GM18868 (cell line): Measurements from ENCODE around the gene RPRML.
"Not testable (repeated sequence)": the region's sequence is repeated elsewhere in the genome, so short reads cannot be mapped to it uniquely, and the experiment has no call there.

ENCODE experiments used
- ATAC-seq: cut with Tn5 transposase; IDR thresholded peaks from one replicate; pipeline ENCODE4 v1.9.1; 2021; ENCODE audit warnings: mild to moderate bottlenecking, moderate library complexity; ENCODE audit not compliant: unreplicated experiment

Gene RPRML

GRCh38 chr17:46979147-46979863 is at the start of gene RPRML:
TSS of gene RPRML (minus strand) at chr17:46979253. CDS start at chr17:46979007, 246 bp downstream.
- ATAC-seq, result no peak

GRCh38 chr17:47016966-47017365 is 37.9 kb upstream of the RPRML start:
- ATAC-seq, result not testable (repeated sequence)

- ATAC-seq, result no peak
Observed at GRCh38 chr17:47013341-47013740, 34.3 kb upstream of the RPRML start.

DNA sequence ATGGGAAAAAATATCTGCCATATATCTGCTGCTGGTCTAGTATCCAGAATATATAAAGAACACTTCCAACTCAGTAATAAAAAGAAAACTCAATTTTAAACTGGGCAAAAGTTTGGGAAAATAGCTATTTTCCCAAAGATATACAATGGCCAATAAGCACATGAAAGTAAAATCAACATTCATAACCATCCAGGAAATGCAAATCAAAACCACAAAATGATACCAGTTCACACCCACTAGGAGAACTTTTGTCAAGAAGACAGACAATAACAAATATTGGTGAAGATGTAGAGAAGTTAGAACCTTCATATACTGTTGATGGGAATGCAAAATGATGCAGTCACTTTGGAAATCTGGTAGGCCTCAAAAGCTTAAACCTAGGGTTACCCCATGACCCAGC is 33.4 kb upstream of the RPRML start:
- no peak for ATAC-seq

DNA sequence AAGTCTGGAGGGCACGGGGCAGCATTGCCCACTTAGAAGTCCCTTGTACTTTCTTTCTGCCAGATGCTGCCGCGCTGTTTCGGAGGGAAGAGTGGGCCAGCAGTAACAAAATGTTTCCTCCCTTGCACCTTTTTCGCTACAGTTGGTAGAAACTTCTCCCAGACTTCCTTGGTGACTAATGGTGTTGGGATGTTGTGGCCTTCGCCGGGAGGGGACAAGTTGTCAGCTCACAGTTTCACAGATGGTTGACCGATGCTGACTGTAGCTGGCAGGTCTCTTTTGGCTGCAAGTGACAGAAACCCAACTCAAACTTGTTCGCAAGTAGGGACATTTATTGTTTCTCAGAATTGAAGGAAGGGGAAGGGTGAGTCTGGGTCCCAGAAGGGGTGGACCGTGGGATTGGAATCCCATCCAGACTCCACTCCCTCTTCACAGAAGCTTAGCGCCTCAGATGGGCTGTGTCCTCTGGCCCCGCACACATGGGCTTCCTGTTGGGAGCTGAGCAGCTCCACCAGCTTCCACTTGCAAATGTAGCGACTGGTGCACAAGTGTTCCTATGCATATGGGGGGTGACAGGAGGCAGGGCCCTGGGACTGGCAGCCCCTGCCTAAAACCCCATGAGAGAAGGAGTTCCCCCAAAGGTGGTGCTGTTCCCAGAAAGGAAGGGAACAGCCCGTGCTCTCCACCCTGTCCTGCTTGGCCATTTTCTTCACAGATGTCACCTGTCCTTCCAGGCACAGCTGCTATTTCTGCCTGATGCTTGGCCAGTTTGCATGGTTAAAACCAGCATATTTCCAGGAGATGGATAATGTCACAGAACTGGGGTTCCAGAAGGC is 30.9 kb upstream of the RPRML start:
- no peak for ATAC-seq

DNA sequence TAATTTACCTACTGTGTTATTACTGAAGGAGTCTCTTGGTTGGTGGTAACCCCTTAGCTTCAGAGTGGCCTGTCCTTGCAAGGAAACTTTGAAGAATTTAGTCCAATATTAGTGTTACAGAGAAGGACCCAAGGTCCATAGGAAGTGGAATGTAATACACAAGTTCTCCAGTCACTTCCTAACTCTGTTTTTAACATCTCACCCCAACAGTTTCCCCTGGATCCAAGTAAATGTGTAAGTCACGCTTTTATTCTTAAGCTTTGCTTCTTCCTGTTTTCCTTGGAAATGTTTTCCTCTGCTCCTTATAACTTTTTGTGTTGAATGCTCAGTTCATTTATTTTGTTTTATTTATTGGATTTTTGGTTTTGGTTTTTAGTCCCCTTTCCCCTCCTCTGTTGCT is 25.9 kb upstream of the RPRML start:
- ATAC-seq, result no peak

- not testable (repeated sequence) for ATAC-seq
Observed at GRCh38 chr17:47003864-47004263, 24.8 kb upstream of the RPRML start.

DNA sequence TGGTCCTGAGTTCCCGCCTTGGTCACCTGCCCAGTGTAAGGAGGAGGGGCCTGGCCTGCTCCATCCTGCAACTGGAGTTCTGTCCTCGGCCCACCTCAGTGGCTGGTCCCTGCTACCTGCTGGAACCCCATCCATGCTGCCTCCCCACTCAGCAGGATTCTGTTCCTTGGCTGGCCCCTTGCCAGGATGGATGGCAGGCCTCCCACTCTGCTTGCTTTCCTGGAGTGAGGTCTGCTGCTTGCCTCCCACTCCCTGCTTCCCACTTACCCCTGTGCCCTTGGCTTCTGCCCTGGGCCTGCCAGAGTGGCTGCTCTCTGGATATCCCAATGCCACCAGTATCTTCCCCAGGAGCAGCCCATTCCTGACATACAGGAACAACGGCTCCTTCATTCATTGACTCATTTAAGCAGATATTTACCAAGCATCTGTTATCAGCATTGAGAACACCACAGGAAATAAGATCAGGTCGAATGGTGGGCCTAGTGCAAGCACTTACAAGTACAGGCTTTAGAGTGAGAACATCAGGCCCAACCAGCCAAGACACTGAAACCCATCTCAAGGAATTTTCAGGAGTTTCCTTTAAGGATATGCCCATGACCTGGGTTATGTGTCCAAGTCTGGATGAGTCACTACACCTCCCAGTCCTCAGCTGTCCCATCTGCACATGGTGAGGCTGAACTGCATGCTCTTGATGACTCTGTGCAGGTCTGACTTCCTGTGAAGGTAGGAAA is 17.0 kb upstream of the RPRML start:
- ATAC-seq, result no peak

DNA sequence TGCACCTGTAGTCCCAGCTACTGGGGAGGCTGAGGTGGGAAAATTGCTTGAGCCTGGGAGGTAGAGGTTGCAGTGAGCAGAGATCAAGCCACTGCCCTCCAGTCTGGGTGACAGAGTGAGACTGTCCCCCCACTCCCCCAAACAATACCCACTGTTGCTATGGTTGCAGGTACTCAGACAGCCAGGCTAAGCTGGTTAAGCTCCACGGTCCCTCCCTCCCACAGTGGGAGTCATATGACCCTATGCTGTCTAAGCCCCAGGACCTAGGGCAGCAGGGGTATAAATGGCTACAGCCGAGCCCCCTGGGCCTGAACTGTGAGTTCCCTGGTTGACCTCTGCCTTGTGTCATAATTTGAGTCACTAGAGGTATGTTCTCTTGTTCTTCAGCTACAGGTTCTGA is 15.9 kb upstream of the RPRML start:
- no peak for ATAC-seq

DNA sequence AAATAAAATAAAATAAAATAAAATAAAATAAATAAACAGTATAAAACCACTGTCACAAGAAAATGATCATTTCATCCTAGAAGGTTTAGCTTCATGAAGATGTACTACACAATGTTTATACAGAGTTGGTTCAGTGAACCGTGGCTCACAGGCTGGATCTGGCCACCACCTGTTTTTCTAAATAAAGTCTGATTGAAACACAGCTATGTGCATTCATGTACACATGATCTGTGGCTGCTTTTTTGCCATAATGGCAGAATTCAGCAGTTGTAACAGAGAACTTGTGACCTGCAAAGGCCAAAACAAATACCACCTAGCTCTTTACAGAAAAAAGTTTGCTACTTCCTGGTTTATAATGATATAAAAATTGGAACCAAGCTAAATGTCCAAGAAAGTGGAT is 12.6 kb upstream of the RPRML start:
- no peak for ATAC-seq

GRCh38 chr17:46989637-46990431 is 10.8 kb upstream of the RPRML start:
- ATAC-seq, result no peak

DNA sequence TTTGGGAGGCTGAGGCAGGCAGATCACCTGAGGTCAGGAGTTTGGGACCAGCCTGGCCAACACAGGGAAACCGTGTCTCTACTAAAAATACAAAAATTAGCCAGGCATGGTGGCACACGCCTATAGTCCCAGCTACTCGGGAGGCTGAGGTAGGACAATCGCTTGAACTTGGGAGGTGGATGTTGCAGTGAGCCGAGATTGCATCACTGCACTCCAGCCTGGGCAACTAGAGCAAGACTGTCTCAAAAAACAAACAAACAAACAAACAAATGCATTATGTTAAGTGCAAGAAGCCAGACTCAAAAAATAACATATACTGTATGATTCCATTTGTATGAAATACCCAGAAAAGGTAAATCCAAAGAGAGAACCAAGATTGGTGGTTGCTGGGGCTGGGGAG is 8.9 kb upstream of the RPRML start:
- ATAC-seq, result not testable (repeated sequence)

GRCh38 chr17:46986366-46986765 is 7.3 kb upstream of the RPRML start:
- no peak for ATAC-seq

DNA sequence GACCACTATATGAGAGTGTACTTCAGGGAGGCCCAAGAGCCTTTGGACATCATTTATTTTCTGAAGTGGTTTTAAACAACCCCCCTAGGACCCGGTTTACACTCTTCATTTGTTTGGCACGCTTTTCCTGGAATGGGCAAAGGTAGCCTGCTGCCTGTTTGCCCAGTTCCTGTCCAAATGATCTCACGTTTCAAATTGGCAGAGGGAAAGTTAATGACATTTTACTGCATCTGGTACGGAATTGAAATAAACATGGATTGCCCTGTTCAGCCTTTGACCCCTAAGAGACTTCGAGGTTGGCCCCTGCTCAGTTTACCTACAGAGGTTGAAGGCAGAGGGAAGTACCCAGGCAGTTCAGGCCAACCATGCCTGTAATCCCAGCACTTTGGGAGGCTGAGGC is 5.8 kb upstream of the RPRML start:
- ATAC-seq, result no peak

DNA sequence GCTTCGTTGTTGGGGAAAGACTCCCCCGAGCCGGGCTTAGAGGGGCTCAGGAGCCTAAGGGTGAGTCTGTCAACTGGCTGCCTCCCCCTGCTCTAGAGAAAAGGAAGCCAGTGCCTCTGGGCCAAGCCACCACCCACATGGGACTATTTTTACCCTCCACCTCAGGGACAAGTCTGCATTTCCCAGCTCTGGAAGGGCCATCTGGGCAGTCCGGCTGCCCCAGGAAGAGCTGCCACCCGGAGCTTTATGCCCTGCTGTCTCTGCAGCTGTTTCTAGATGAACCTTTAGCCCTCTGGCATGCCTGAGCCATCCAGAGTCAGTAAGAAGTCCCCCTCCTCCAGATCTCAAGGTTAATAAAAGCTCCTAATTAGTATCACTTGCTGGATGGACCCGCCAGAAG is 5.3 kb upstream of the RPRML start:
- no peak for ATAC-seq

DNA sequence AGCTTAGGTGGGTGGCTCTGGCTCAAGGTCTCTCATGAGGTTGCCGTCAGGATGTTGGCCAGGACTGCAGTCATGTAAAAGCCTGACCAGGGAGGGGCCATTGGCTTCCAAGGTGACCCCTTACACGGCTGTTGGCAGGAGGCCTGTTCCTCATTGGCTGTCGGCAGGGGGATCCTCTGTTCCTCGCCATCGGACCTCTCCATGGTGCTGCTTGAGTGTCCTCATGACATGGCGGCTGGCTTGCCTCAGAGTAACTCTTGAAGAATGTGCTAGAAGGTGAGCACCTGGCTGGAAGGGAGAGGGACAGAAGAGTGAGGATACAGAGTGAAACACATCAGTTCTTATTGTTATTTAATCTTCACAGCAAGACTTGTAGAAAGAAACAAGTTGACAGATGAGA is 4.7 kb upstream of the RPRML start:
- no peak for ATAC-seq

DNA sequence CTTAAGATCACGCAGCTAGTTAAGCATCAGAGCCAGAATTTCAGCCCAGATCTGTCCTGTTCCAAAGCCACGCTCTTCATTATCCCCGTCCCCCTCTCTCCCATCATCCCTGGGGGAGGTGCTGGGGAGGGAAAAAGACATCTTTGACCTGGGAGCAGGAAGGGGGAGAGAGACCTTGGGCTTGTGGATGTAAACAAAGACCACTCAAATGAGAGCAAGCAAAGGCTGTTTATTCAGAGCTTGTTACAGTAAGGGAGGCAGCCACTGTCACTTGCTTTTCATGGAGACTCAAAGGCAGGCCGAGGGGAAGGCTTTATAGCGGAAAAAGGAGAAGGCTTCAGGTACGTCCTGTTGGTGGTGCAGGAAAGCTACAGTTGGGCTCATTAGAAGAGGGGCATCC is 3.5 kb upstream of the RPRML start:
- ATAC-seq, result no peak

DNA sequence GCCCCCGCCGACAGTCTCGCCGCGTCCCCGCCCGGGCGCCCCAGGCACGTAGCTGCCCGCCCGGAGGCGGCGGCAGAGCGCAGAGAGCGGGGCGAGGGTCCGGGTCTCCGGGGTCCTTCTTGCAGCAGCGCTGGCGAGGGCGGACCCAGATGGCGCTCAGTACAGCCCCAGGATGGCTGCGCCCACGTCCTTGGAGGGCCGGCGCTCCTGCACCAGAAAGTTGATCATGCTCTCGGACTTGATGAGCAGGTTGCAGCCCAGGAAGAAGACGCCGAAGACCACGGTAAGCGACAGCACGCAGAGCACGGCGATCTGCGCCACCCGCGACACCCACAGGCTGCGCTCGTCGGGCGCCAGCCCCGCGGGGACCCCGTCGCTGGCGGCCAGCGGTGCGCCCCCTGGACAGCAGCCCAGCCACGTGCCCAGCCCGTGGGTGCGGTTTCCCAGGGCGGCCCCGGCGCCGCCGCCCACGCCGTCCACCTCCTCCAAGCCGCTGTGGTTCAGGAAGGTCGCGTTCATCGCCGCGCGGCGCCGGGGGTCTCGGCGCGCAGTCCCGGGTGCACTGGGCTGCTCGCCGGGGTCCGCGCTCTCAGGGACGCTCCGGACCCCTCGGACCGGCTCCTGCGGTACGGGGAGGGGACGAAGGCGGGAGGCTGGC is 435 bp downstream of the RPRML start:
- no peak for ATAC-seq

- ATAC-seq, result no peak
Observed at GRCh38 chr17:46977750-46978488, 1.1 kb downstream of the RPRML start.

DNA sequence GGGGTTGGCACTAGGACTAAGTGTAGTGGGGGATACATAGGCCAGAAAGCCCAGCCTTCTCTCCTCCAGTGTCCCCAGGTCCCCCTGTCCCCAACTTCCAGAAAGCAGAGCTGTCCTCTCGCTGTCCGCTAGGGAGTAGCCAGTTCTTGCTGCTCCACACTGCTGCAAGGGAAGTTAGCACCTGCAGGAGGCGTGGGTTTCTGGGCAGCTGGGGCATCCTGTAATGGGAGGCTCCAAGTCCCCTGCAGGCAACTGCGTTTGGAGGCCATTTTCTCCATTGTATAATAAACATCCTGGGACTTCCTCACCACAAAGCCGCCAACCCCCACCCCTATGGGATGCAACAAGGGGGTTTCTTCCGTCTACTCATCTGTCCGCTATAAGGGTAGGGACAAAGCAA is 1.7 kb downstream of the RPRML start:
- ATAC-seq, result no peak
